NCI-H1694 (cell line): ENCODE data around the gene MED13L.
"Not testable (repeated sequence)": the region's sequence is repeated elsewhere in the genome, so short reads cannot be mapped to it uniquely, and the experiment has no call there.

ENCODE experiments used
- DNase-seq: peaks from one replicate; lab custom pipeline; 2025; lab: John Stamatoyannopoulos, UW

Gene MED13L

DNA sequence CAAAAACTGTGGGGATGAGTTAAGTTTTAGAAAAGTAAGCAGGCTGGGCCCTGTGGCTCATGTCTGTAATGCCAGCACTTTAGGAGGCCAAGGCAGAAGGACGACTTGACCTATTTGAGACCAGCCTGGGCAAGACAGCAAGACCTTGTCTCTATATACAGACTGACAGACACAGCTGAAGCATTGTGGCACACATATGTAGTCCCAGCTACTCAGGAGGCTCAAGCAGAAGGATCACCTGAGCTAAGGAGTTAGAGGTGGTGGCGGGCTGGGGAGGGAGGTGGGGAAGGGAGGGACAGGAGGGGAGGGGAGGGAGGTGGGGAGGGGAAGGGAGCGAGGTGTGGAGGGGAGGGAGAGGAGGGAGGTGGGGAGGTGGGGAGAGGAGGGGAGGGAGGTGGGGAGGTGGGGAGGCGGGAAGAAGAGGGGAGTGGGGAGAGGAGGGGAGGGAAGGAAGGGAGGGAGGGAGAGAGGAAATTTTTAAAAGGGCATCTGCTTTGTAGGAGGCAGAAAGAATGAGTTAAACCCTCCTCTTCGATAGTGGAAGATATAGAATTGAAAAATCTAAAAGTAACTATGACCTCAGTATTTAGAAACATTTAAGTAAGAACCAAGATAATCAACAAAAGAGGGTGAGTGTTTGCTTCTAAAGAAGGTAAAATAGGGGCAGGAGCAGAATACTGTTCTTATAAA, 30.9 kb downstream of the MED13L start:
- no peak for DNase-seq

DNA sequence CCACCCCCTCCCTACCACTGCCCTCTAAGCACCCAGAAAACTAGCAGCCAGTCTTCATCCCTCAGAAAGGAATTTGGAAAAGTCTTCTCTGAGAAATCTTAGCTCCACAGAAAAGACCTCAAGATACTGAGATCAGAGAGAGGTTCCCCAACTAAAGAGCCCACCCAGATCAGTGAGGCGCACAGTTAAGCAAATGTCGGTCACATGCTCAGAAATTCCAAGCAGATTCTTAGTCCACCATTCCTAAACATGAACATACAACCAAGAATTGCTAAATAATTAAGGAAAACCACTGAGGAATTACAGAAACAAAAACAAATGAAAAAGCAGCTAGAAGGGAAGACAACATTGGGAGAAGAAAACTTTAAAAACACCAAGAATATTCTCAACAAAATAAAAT, 32.3 kb downstream of the MED13L start:
- no peak for DNase-seq

DNA sequence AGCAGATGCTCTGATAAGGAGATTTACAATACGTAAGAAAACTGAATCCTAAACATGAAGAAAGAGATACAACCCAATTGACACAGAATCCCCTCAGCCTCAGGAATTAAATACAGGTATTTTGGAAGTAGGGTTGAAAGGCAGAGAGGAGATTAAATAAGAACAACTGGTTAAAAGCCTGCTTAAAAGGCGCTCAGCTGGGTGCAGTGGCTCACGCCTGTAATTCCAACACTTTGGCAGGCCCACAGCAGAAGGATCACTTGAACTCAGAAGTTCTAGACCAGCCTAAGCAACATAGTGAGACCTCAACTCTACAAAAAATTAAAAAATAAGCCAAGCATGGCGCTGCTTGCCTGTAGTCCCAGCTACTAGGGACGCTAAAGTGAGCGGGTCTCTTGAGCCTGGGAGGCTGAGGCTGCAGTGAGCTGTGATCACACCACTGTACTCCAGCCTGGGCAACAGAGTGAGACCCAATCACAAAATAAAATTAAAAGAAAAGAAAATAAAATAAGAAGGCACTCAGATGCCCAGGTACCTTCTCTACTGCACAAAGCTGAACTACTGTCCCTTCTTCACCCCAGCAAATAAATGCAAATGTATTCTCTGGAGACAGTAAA, 32.9 kb downstream of the MED13L start:
- no peak for DNase-seq

DNA sequence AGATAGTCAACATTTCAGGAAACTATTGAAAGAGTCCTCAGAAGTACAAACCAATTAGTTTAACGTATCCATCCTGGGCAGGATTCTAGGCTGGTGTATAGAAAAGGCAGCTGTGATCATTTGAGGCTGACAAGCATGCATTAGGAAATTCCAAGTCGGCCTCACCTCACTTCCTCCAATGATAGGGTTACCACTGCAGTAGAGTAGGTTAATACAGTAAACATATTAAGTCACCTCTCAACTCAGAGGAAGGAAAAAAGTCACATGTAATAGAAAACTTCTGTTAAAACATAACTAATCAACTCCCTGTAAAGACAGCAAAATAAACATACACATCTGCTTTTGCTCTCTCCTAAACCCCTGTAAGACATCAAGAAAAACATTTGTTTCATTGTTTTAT, 33.5 kb downstream of the MED13L start:
- DNase-seq, result no peak

DNA sequence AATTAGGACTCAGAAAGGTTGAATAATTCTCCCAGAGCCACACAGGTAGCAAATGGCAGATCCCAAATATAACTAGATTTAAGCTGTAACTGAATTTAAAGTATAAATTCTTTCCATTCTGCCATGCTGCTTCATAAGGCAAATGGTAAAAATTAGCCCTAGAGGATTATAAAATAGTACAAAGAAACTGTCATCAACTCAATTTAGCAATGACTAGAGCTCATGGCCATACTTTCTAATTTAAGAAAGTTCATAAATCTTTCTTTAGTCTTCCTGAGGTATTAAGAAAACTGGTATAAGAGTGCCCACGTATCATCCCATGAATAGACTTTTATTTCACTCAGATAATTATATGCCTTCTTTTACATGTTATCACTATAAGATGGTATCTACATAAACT, 34.8 kb downstream of the MED13L start:
- DNase-seq, result no peak

DNA sequence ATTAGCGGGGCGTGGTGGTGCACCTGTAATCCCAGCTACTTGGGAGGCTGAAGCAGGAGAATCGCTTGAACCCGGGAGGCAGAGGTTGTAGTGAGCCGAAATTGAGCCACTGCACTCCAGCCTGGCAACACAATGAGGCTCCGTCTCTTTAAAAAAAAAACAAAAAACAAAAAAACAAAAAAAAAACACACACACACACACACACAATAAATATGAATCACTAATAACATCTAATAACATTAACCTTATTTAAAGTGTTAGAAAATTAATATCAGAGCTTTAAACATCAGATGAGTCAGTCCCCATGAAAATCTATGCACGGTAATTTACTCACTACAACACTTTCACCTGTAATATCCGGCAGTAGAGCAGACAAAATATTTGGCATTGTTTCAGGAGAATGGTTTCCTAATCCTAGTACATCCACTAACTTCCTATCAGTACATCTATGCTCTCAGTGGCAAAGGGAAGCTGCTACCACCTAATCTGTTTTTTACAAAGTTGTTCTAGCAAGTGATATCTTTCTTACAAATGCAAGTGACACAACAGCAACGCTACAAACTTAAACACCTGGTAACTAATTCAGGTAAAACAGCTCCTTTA, 36.2 kb downstream of the MED13L start:
- no peak for DNase-seq

DNA sequence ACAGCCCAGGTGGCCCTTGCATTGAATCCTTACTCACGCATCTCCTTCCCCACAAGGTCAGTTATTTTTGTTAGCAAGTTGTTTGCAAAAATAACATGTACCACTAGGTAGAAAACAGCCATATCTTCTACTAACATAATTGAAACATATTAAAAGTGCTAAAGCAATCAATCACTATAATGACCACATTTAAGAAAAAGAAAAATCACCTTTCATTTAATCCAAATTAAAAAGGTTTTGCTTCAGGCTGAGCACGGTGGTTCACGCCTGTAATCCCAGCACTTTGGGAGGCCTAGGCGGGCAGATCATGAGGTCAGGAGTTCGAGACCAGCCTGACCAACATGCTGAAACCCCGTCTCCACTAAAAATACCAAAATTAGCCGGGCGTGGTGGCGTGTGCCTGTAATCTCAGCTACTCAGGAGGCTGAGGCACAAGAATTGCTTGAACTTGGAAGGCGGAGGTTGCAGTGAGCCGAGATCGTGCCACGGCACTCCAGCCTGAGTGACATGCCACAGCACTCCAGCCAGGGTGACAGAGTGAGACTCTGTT, 38.8 kb downstream of the MED13L start:
- not testable (repeated sequence) for DNase-seq

DNA sequence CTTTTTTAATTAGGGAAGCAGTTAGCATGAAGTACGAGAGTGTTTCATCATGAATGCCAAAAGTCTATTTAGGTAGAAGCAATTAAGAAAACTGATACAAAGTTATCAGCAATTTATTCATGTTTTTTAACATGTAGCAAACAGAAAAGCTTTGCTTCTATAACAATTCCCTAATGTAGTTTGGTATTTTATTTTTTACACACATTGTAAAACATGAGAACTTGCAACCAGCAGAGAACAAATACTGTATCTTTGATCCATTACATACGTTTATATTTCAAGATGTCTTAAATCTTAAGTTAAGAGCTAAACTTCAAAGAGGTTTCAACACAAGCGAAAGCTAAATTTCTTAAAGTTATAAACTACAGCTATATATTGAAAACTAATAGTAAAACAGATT, 39.3 kb downstream of the MED13L start:
- no peak for DNase-seq

DNA sequence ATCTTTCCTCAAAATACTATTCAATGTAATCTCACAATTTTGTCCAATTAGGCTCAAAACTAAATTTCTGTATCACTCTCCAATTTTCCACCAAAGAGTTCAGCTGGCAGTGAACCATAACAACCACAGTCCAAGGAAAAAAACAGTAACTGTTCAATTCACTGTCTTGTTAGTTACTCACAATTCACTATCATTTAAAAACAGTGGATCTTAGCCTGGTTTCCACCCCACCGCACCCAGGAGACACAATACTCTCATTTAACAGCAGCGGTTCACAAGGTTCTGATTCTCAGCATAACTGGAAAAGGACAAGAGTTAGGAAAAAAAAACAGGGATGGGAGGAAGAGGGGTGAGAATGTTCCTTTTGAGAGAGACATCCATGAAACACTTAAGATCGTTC, 40.5 kb downstream of the MED13L start:
- DNase-seq, result no peak

DNA sequence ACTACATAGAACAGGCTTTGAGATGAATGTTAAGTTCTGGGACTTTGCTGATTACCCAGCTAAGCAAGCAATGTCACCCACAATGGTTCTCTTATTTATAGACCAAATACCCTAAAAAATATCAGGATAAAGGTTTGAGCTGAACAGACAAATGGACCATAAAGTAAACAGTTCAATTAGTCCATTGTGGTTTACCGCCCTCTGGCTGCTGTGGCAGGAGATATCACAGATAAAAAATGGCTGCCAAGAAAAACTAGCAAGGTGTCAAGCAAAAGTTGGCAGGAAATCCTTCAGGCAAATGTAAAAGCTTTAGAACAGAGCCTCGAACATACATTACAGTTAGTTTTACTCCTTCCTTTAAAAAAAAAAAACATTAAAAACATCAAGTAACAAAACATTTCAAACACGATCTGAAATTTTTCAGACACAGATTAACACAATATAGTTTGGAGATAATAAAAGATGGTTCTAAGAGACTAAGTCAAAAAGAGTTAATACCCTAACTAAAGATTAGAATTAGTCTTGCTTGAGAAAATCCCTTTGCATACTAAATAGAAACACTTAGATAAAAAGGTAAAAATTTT, 41.3 kb downstream of the MED13L start:
- DNase-seq, result peak; percentile 4

DNA sequence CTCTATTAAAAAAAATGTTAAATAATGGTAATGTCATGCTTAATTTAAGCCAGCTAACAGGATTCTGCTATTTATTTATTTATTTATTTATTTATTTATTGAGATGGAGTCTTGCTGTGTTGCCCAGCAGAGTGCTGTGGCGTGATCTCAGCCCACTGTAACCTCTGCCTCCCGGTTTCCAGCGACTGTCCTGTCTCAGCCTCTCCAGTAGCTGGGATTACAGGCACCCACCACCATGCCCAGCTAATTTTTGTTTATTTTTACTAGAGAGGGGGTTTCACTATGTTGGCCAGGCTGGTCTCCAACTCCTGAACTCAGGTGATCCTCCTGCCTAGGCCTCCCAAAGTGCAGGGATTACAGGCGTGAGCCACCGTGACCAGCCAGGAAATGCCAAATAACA, 43.3 kb downstream of the MED13L start:
- DNase-seq, result not testable (repeated sequence)

DNA sequence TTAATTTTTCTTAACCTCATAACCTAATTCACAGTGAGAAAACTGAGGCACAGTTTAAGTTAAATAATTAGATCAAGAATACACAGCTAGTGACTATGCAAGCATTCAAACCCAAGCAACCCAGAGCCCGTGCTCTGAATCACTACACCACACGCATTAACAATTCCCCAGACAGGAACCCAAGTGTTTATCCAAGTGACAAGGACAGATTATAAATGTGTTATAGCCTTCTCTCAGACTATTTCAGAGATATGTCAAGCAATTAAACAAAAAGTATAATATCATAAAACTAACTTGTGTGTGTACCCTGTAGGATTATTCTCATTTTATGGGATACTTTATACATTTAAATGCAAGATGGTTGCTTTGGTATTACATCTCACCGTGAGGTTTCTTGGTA, 43.8 kb downstream of the MED13L start:
- DNase-seq, result no peak

DNA sequence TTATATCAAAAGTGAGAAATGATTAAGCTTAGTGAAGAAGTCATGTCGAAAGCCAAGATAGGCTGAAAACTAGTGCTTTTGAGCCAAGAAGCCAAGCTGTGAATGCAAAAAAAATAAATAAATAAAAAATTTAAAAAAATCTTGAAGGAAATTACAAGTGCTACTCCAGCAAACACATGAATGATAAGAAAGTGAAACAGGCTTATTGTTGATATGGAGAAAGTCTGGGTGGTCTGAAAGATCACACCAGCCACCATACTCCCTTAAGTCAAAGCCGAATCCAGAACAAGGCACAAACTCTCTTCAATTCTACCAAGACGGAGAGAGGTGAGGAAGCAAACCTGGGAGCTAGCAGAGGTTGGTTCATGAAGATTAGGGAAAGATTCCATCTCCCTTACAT, 49.7 kb downstream of the MED13L start:
- no peak for DNase-seq

DNA sequence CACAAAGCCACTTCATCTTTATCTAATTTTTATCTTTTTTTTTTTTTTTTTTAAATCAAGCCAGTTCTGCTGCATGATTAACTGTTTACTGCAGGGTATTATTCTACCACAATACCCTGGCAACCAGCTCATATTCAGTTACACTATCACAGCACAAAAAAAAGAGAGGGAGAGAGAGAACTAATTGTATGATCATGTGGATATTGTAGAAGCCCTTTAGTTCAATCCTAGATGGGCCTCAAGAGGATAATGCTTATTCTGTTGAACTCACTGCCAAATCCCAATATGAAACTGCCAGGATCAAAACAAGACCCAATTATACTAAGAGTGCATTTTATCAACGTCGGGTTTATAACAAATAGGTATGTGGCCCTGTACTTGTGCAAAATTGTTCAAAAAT, 51.5 kb downstream of the MED13L start:
- no peak for DNase-seq

DNA sequence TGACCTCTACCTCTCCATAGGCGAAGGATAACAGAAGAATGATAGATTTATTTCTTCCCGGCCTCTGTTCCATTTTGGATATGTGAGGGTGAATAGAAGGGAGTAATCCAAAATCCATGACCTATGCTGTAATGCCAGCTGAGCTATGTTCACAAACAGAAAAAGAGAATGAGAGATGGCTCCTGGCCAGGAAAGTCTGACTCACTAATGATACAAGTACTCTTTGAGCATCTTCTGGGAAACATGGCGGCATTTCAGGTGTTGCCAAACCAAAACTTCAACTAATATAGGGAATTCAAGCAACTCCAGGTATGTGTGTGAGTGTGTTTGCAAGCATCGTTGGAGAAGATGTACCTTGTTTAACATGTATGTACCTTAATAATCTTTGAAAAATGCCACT, 55.1 kb downstream of the MED13L start:
- no peak for DNase-seq

DNA sequence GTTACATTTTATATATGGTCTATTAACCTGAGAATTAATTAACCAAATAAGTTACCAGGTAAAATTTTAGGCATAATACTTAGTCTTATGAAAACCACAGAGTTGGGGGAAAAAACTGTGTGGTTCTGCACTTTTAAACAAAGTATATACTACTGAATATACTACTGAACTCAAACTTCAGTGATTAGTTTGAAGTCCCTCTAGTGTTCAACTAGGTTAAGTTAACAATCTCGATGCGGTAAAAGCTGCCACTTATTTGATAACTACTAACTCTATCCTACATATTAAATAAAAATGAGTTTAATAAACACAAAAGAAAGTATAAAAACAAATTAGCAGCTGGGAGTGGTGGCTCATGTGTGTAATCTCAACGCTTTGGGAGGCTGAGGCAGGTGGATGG, 56.7 kb downstream of the MED13L start:
- DNase-seq, result no peak

DNA sequence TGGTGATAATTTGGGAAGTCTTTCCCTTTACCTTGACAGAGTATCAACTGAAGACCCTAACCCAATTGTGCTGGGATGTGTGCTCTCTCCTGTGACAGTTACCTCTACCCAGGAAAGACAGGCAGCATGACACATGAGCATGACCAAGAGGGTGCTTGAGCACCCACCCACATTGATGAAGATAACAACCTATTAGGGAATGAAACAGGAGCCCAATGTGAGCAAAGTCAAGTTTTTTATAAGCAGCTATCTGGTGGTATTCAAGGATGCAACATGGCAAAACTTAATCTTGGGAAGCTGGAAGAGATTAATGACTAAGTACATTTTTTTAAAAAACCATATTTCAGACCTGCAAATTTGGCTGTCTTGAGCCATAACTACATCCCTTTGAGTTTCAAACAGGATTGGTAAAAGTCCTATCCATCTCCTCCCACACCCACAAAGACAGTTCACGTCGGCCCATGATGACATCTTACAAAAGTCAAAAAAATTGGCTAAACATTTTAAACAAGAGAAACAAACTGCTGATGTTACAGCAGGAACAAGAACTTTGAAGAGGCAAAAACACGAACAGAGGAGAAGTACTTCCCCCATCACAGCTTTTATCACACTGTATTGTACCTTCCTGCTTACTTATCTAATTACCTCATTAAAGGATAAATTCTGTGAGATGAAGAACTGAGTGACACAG, 60.3 kb downstream of the MED13L start:
- no peak for DNase-seq

DNA sequence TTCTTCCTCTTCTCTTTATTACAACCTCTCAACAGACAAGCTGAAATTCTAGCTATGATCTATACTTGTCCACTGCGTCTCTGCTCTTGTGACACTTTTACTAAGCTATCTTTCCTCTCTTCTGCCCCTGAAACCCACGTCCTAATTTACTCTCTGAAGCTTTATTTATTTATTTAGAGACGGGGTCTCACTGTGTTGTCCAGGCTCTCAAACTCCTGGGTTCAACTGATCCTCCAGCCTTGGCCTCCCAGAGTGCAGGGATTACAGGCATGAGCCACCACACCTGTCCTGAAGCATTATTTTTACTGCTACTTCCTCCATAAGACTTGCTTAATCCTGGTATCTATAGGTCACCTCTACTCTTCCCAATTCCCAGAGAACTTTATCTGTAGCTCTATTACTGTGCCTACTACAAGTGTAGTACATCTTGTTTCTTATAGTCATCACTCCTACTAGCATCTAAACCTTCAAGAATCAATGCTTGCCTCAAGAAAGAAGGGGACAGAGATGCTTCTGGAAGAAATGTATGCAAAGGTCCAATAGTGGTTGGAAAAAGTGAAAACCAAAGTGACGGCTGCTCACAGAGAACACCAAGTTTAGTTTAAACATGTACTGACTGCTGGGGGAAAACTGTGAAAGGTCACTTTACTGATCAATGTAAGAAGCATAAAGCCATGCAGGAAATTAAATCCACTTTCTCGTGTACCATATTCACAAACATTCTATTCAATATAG, 61.3 kb downstream of the MED13L start:
- DNase-seq, result no peak

DNA sequence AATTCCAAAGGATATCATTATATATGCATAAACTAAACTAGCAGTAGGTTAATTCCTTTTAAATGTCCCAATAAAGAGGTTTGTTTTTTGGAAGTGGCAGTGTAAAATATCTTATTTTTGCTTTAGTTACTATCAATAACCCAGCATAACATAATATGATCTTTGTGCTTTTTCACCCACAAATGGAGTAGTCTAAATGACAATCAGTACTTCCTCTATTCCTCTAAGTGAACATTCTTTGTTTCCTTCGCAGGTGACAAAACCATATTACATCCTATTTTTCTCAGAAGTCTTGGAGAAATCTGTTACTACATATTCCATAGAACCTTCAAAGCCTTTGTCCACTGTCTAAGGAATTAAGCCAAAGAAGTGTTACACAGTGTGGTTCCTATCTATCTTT, 62.5 kb downstream of the MED13L start:
- no peak for DNase-seq

DNA sequence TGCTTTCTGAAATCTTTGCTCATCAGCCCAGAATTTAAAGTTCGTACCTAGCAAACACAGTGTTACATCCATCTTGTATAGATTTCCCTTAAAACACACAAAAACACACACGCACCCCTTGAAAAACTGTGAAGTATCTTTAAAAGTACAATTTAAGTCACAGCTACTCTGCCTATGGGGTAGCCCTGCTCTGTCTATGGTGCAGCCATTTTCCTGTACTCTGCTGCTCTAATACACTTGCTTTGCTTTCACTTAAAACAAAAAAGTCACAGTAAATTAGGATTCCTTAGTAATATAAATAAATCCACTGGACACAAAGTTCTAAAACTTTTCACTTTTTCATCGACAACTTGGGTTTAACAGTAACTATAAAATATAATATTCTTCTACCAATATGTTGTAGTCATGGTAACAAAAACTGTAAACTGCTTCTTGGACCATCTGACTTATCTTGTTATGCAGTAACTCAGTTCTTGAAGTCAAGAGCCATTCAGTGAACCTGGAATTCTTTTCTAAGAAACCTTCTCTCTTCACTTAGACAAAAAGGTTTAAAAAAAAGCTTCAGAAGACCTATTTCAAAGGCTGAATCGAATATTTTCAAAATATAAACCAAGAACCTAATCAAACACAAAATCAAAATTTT, 63.5 kb downstream of the MED13L start:
- no peak for DNase-seq

DNA sequence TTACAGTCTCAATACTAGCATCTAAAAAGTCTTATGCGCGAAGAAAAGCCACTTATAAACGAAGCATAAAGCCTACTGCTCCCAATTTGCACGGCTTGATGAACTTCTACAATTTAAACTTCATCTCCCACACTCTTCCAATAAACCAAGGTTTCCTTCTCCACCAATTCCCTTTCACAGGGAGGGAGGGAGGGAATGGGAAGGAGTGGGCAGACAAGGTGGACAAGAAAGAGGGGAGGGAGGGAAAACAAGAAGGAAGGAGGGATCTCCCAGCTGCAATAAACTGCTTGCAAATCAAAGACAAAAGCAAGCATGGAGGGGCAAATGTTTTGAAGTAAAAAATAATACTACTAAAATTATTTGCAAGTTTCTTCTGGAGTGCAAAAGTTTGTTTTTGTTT, 64.5 kb downstream of the MED13L start:
- no peak for DNase-seq
